GM23248 (cell line): Measurements from ENCODE around the gene CHRNB1. TPM values are rescaled to one million over a fixed set of nuclear protein-coding genes. Genes with fewer than 3 reads are reported as not detected.

Source experiments
- DNase-seq: peaks from one replicate; pipeline ENCODE4 v3.0.0-alpha.2; 2015
- H2AFZ ChIP-seq: fragments of 200-600 bp; sonication (generic); 2 replicates; pipeline ENCODE4 v1.6.1; 2016; ENCODE audit warnings: antibody characterized with exemption
- H3F3A ChIP-seq: fragments of 200-600 bp; sonication (generic); 2 replicates; pipeline ENCODE4 v1.6.1; 2016; ENCODE audit warnings: mild to moderate bottlenecking, antibody characterized with exemption, mixed run types; ENCODE audit not compliant: insufficient read depth
- H3K27ac ChIP-seq: fragments of 200-600 bp; sonication (generic); 2 replicates; pipeline ENCODE4 v1.5.1; 2016; ENCODE audit warnings: mild to moderate bottlenecking
- H3K27me3 ChIP-seq: fragments of 200-600 bp; sonication (generic); replicated peaks from 2 replicates; pipeline ENCODE4 v1.6.1; 2016; ENCODE audit warnings: mild to moderate bottlenecking; ENCODE audit not compliant: insufficient read depth
- H3K36me3 ChIP-seq: fragments of 200-600 bp; sonication (generic); 2 replicates; pipeline ENCODE4 v1.6.1; 2016; ENCODE audit warnings: low read depth, mild to moderate bottlenecking
- H3K4me1 ChIP-seq: fragments of 200-600 bp; sonication (generic); 2 replicates; pipeline ENCODE4 v1.6.1; 2016; ENCODE audit warnings: mild to moderate bottlenecking; ENCODE audit not compliant: insufficient read depth
- H3K4me2 ChIP-seq: fragments of 200-600 bp; sonication (generic); one replicate; pipeline ENCODE4 v1.6.1; 2016; ENCODE audit warnings: mild to moderate bottlenecking; ENCODE audit not compliant: unreplicated experiment
- H3K4me3 ChIP-seq: fragments of 200-600 bp; sonication (generic); 2 replicates; pipeline ENCODE4 v1.5.1; 2016; ENCODE audit warnings: mild to moderate bottlenecking
- H3K79me2 ChIP-seq: fragments of 200-600 bp; sonication (generic); 2 replicates; pipeline ENCODE4 v1.6.1; 2016; ENCODE audit warnings: mild to moderate bottlenecking; ENCODE audit not compliant: insufficient read depth
- H3K9ac ChIP-seq: fragments of 200-600 bp; sonication (generic); 2 replicates; pipeline ENCODE4 v1.6.1; 2016; ENCODE audit warnings: mild to moderate bottlenecking
- H3K9me2 ChIP-seq: fragments of 200-600 bp; sonication (generic); 2 replicates; pipeline ENCODE4 v1.6.1; 2016; ENCODE audit warnings: mixed run types, mild to moderate bottlenecking, moderate library complexity; ENCODE audit not compliant: insufficient read depth
- H3K9me3 ChIP-seq: fragments of 200-600 bp; sonication (generic); one replicate; pipeline ENCODE4 v1.6.1; 2017; ENCODE audit warnings: low read depth
- H4K20me1 ChIP-seq: fragments of 200-600 bp; sonication (generic); 2 replicates; pipeline ENCODE4 v1.6.0; 2016; ENCODE audit not compliant: insufficient read depth
- EZH2 ChIP-seq: fragments of 200-600 bp; sonication (generic); IDR thresholded peaks from 2 replicates; pipeline ENCODE4 v1.6.1; 2018; ENCODE audit warnings: antibody characterized with exemption, mild to moderate bottlenecking; ENCODE audit not compliant: insufficient read depth, poor library complexity, severe bottlenecking
- EZH2phosphoT487 ChIP-seq: fragments of 200-600 bp; sonication (generic); IDR thresholded peaks from 2 replicates; pipeline ENCODE4 v1.6.1; 2018; ENCODE audit warnings: antibody characterized with exemption, moderate library complexity, mild to moderate bottlenecking, low read depth; ENCODE audit not compliant: insufficient read depth
- WGBS, 2 experiments: methylation state at CpG; one replicate each; pipeline ENCODE4 v1.1.6; 2015 to 2017; ENCODE audit warnings: low lambda C conversion rate in 2 of 2, low coverage in 1 of 2; ENCODE audit errors: missing lambda C conversion rate in 2 of 2; 5-methylcytosine and 5-hydroxymethylcytosine counted together
- in situ Hi-C: fragments of 300-500 bp; cut with MboI; formaldehyde crosslinking; loops from 2 replicates; pipeline ENCODE4 v1.15.0; 2020
- polyA plus RNA-seq: library from polyadenylated mRNA; unstranded; fragments of >200 nt; fragmentation: Nextera tagmentation; extraction: Ambion mirVana; gene quantifications from 2 replicates; pipeline ENCODE4 v1.2.1, GENCODE V29; 2016
- total RNA-seq: library from RNA; depleted of rRNA; stranded (reverse); fragments of >200 nt; shearing (Covaris generic); gene quantifications from 2 replicates; pipeline ENCODE4 v1.2.3, GENCODE V29; 2014

CHRNB1 gene
- total and polyA plus RNA-seq, 2 experiments from 2014 or later, result 3.5 to 4.9 TPM

GRCh38 chr17:7459961-7460545 lies 15.2 kb downstream of the CHRNB1 start:
- in situ Hi-C loops, result no loop called here
- no peaks in the 10 kb centered on the region for H3K9me3 ChIP-seq
- DNase-seq, result peak; percentile 38
- H3K9ac ChIP-seq, result no peak overlapping the region
- no peaks in the 10 kb centered on the region for H3K9me2 ChIP-seq
- no peaks in the 10 kb centered on the region for H3K27me3 ChIP-seq
- H3K4me2 ChIP-seq, result no peak overlapping the region
- H3K36me3 ChIP-seq, result peaks cover 7% of the 10 kb centered on the region; the same call in 1 of the 2 replicates
- WGBS, 2 experiments, result 68% methylated on average over 3 of the region's 3 CpGs
- no peaks in the 10 kb centered on the region for H3K4me1 ChIP-seq
- no peak overlapping the region for H3K27ac ChIP-seq
- H3F3A ChIP-seq, result peaks cover 39% of the 10 kb centered on the region
- TF ChIP-seq EZH2phosphoT487, result no peak
- TF ChIP-seq EZH2, result no peak
- no peak overlapping the region for H2AFZ ChIP-seq
- H3K79me2 ChIP-seq, result peaks cover 14% of the 10 kb centered on the region; the same call in 1 of the 2 replicates
- no peak overlapping the region for H3K4me3 ChIP-seq
- no peaks in the 10 kb centered on the region for H4K20me1 ChIP-seq

GRCh38 chr17:7460850-7461660 lies 16.2 kb downstream of the CHRNB1 start:
- H3K79me2 ChIP-seq, result peaks cover 24% of the 10 kb centered on the region
- H3K4me1 ChIP-seq, result no peaks in the 10 kb centered on the region
- TF ChIP-seq EZH2phosphoT487 (no peak), EZH2 (no peak)
- H3F3A ChIP-seq, result peaks cover 39% of the 10 kb centered on the region
- no peak overlapping the region for H3K4me2 ChIP-seq
- H3K27me3 ChIP-seq, result no peaks in the 10 kb centered on the region
- H4K20me1 ChIP-seq, result no peaks in the 10 kb centered on the region
- DNase-seq, result no peak
- no peak overlapping the region for H3K4me3 ChIP-seq
- no peaks in the 10 kb centered on the region for H3K9me2 ChIP-seq
- WGBS, 2 experiments, result 93 to 97% methylated on average over 7 of the region's 7 CpGs
- no peak overlapping the region for H3K9ac ChIP-seq
- H3K9me3 ChIP-seq, result no peaks in the 10 kb centered on the region
- H3K27ac ChIP-seq, result no peak overlapping the region
- peaks cover 7% of the 10 kb centered on the region; the same call in 1 of the 2 replicates for H3K36me3 ChIP-seq
- in situ Hi-C loops, result no loop called here
- no peak overlapping the region for H2AFZ ChIP-seq

GRCh38 chr17:7462474-7463371 lies 17.9 kb downstream of the CHRNB1 start:
- Histone ChIP-seq H2AFZ (no peak overlapping the region), H3K27me3 (no peaks in the 10 kb centered on the region), H3K9me3 (no peaks in the 10 kb centered on the region), H4K20me1 (no peaks in the 10 kb centered on the region), H3K4me1 (0 out of 2 replicates have a peak, but pooled peaks cover 2% of the 10 kb centered on the region), H3F3A (peaks cover 26% of the 10 kb centered on the region), H3K4me3 (no peak overlapping the region), H3K79me2 (peaks cover 40% of the 10 kb centered on the region), H3K9ac (no peak overlapping the region), H3K36me3 (peaks cover 7% of the 10 kb centered on the region; the same call in 1 of the 2 replicates), H3K9me2 (no peaks in the 10 kb centered on the region), H3K4me2 (no peak overlapping the region), H3K27ac (no peak overlapping the region)
- 93% methylated on average over 34 to 44 of the region's 44 CpGs for WGBS, 2 experiments
- no peak for DNase-seq
- TF ChIP-seq EZH2phosphoT487 (no peak), EZH2 (no peak)
- in situ Hi-C loops, result no loop called here

- H3K4me2 ChIP-seq, result no peak overlapping the region
- no peaks in the 10 kb centered on the region for H3K9me2 ChIP-seq
- peaks cover 7% of the 10 kb centered on the region; the same call in 1 of the 2 replicates for H3K36me3 ChIP-seq
- DNase-seq, result no peak
- no peaks in the 10 kb centered on the region for H4K20me1 ChIP-seq
- no peak overlapping the region for H3K4me3 ChIP-seq
- 0 out of 2 replicates have a peak, but pooled peaks cover 2% of the 10 kb centered on the region for H3K4me1 ChIP-seq
- 86 to 97% methylated on average over 12 to 14 of the region's 14 CpGs for WGBS, 2 experiments
- TF ChIP-seq EZH2 (no peak), EZH2phosphoT487 (no peak)
- H3F3A ChIP-seq, result peaks cover 22% of the 10 kb centered on the region
- in situ Hi-C loops, result no loop called here
- H3K27me3 ChIP-seq, result no peaks in the 10 kb centered on the region
- H2AFZ ChIP-seq, result no peak overlapping the region
- no peaks in the 10 kb centered on the region for H3K9me3 ChIP-seq
- H3K79me2 ChIP-seq, result peaks cover 47% of the 10 kb centered on the region
- no peak overlapping the region for H3K9ac ChIP-seq
- H3K27ac ChIP-seq, result no peak overlapping the region
Observed at GRCh38 chr17:7463372-7463846, 18.5 kb downstream of the CHRNB1 start.
